Keratinocyte (primary cell): Measurements from ENCODE around the gene UBE2D2.
"Not testable (repeated sequence)": the region's sequence is repeated elsewhere in the genome, so short reads cannot be mapped to it uniquely, and the experiment has no call there.

Experiments
- EZH2 ChIP-seq: IDR thresholded peaks from one replicate; pipeline ENCODE4 v1.6.1; 2012; ENCODE audit warnings: inconsistent platforms, mild to moderate bottlenecking, low read length, moderate library complexity
- TF ChIP-seq, protein P1 (sequence below), 3 experiments: IDR thresholded peaks in 1 of 3; conservative IDR thresholded peaks in 1 of 3; optimal IDR thresholded peaks in 1 of 3; 2 replicates in 2 of 3; 3 replicates in 1 of 3; pipeline versions ENCODE3 to v1.5.1; 2011; ENCODE audit warnings: low read length in 3 of 3, mild to moderate bottlenecking in 3 of 3, moderate library complexity in 2 of 3, control low read depth in 1 of 3, inconsistent platforms in 1 of 3; ENCODE audit not compliant: insufficient read depth in 2 of 3; ENCODE audit errors: extremely low read depth in 1 of 3

DNA sequence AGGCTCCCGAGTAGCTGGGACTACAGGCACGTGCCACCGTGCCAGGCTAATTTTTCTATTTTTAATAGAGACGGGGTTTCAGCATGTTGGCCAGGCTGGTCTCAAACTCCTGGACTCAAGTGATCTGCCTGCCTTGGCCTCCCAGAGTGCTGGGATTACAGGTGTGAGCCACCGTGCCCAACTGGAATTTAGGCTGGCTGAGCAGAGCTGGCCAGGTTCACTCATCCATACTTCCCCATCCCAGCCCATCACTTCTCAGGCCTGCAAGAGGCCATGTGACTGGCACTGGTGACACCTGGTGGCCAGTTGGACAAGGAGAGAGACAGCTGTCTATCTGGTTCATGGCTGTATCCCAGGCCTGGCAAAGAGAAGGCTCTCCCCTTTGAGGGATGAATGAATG is 47.7 kb upstream of the UBE2D2 start:
- TF ChIP-seq, protein P1, sequence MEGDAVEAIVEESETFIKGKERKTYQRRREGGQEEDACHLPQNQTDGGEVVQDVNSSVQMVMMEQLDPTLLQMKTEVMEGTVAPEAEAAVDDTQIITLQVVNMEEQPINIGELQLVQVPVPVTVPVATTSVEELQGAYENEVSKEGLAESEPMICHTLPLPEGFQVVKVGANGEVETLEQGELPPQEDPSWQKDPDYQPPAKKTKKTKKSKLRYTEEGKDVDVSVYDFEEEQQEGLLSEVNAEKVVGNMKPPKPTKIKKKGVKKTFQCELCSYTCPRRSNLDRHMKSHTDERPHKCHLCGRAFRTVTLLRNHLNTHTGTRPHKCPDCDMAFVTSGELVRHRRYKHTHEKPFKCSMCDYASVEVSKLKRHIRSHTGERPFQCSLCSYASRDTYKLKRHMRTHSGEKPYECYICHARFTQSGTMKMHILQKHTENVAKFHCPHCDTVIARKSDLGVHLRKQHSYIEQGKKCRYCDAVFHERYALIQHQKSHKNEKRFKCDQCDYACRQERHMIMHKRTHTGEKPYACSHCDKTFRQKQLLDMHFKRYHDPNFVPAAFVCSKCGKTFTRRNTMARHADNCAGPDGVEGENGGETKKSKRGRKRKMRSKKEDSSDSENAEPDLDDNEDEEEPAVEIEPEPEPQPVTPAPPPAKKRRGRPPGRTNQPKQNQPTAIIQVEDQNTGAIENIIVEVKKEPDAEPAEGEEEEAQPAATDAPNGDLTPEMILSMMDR (optimal IDR thresholded peaks at IDR 0.05 in 1 of 3, IDR thresholded peaks at IDR 0.05 in 1 of 3, conservative IDR thresholded peaks at IDR 0.05 in 1 of 3; ENCODE audit: extremely low read depth in 1 of 3, insufficient read depth in 2 of 3, low read length in 3 of 3) = peak; percentile 68 to 94 (median 79)
- not testable (repeated sequence) for TF ChIP-seq EZH2
